ENCODE data around the gene GSK3B. TPM values are rescaled to one million over a fixed set of nuclear protein-coding genes. Genes with fewer than 3 reads are reported as not detected.

The GSK3B gene
- total RNA-seq, 4 donors from 2014 or later = 26.3 to 43.0 (median 31.8) TPM

DNA sequence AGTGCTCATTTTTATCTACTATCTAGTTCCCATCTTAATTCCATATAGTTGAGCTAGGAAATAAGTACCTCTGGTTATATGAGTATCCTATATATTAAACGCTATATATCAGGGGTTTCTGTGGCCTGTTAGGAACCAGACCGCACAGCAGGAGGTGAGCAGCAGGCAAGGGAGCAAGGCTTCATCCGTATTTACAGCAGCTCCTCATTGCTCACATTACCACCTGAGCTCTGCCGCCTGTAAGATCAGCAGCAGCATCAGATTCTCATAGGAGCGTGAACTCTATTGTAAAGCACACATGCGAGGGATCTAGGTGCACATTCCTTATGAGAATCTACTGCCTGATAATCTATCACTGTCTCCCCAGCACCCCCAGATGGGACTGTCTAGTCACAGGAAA is 23.0 kb downstream of the GSK3B start:
- no peak for DNase-seq (ENCODE audit: low spot score)
- ATAC-seq (ENCODE audit: low FRiP score) = no peak
- TF ChIP-seq, protein P1, sequence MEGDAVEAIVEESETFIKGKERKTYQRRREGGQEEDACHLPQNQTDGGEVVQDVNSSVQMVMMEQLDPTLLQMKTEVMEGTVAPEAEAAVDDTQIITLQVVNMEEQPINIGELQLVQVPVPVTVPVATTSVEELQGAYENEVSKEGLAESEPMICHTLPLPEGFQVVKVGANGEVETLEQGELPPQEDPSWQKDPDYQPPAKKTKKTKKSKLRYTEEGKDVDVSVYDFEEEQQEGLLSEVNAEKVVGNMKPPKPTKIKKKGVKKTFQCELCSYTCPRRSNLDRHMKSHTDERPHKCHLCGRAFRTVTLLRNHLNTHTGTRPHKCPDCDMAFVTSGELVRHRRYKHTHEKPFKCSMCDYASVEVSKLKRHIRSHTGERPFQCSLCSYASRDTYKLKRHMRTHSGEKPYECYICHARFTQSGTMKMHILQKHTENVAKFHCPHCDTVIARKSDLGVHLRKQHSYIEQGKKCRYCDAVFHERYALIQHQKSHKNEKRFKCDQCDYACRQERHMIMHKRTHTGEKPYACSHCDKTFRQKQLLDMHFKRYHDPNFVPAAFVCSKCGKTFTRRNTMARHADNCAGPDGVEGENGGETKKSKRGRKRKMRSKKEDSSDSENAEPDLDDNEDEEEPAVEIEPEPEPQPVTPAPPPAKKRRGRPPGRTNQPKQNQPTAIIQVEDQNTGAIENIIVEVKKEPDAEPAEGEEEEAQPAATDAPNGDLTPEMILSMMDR (IDR thresholded peaks at IDR 0.05) = no peak

DNA sequence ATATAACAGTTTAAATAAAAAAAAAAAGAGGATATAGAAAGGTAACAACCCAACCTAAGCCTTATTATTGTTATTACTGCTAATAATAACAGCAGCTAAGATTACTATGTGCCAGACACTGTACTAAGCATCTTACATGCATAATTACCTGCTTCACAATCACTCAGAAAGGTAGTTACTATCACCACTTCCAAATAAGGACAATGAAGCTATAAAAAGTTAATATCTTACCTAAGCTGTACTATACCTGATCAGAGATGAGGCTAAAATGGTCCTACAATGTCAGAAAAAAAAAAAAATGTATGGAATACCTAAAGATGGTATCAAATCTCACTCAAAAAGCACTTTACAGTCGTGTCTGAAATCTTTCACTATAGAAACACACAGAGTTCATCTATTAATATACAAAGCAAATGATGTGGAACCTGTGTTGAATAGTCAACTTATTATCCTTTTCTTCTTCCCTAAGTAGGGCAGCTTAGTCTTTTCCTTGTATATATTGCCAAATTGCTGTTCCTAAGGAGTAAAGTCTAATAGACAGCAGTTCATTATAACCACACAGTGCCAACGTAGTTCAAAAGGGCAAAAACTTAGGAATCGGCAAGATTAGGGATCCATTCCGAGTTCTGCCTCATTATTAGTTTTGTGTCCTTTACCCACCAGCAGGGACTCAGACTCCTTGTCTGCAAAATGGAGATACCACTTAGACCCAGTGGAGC is 23.8 kb downstream of the GSK3B start:
- ATAC-seq (ENCODE audit: low FRiP score) (no peak), DNase-seq (ENCODE audit: low spot score) (no peak)
- TF ChIP-seq, protein P1 (IDR thresholded peaks at IDR 0.05) = no peak

DNA sequence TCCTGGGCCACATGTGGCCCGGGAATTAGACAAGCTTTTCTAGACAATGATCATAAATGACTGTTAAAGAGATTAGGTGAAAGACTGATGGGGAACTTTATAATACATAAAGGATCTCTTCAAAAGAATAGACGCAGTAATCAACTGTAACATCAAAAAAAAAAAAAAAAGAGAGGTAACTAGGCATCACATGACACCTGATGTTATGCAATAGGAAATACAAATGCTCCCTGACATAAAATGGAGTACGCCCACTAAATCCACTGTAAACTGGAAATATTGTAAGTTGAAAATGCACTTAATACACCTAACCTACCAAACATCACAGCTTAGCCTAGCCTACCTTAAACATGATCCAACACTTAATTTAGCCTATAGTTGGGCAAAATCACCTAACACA is 27.2 kb downstream of the GSK3B start:
- DNase-seq (ENCODE audit: low spot score) = no peak
- no peak for ATAC-seq (ENCODE audit: low FRiP score)
- TF ChIP-seq, protein P1 (IDR thresholded peaks at IDR 0.05) = no peak

DNA sequence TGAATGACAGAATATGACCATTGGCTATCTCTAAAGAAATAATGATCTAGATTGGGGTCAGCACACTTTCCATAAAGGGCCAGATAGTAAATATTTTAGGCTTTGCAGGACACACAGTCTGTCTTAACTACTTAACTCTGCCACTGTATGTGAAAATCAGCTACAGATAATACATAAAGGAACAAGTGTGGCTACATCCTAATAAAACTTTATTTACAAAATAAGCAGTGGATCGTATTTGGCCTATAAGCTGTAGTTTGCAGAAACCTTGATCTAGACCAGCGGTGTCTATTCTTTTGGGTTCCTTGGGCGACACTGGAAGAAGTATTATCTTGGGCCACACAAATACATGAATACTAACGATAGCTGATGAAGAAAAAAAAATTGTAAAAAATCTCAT is 27.6 kb downstream of the GSK3B start:
- ATAC-seq (ENCODE audit: low FRiP score) (no peak), DNase-seq (ENCODE audit: low spot score) (no peak)
- TF ChIP-seq, protein P1 (IDR thresholded peaks at IDR 0.05) = no peak

DNA sequence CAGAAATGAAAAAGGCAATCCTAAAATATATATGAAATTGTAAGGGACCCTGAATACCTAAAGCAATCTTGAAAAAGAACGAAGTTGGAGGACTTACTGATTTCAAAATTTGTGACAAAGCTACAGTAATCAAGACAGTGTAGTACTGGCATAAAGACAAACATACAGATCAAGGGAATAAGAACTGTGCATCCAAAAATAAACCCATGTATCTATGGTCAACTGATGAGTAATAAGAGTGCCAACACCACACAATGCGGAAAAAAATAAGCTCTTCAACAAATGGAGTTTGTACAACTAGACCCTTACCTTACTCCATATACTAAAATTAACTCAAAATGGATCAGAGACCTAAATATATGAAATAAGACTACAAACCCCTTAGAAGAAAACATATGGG is 29.6 kb downstream of the GSK3B start:
- ATAC-seq (ENCODE audit: low FRiP score) = no peak
- DNase-seq (ENCODE audit: low spot score) = no peak
- TF ChIP-seq, protein P1 (IDR thresholded peaks at IDR 0.05) = no peak

DNA sequence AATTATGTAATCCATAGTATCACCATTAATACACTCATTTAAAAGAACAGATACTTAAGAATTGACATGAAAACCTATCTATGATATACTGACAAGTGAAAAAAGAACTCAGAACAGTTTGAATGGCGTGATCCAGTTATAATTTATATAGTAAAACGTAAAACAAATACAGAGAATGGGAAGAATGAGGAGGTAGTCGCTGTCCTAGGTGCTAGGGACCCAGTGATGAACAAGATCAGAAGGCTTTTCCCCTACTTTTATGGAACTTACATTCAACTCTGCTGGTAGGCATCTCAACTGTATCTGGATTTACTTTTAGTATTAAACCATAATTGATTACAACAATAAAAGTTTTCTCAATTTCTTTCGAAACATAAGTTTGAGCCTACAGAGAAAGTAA is 31.8 kb downstream of the GSK3B start:
- TF ChIP-seq, protein P1 (IDR thresholded peaks at IDR 0.05) = no peak
- no peak for ATAC-seq (ENCODE audit: low FRiP score)

More for the DNA sequence above, 31.8 kb downstream of the GSK3B start:
- no peak for DNase-seq (ENCODE audit: low spot score)
